Activated CD8-positive, alpha-beta memory T cell treated with anti-CD3 and anti-CD28 coated beads for 48 hours (primary cell): Measurements from ENCODE around the gene ZNF410.
A peak's percentile ranks its signal among the peaks of the same experiment; 100 is the strongest.

Source experiments
- DNase-seq, 3 experiments: peaks; one replicate each; pipeline ENCODE4 v3.0.0-alpha.2; 2020; ENCODE audit warnings: low read depth in 2 of 3, low spot score in 2 of 3

Gene ZNF410

DNA sequence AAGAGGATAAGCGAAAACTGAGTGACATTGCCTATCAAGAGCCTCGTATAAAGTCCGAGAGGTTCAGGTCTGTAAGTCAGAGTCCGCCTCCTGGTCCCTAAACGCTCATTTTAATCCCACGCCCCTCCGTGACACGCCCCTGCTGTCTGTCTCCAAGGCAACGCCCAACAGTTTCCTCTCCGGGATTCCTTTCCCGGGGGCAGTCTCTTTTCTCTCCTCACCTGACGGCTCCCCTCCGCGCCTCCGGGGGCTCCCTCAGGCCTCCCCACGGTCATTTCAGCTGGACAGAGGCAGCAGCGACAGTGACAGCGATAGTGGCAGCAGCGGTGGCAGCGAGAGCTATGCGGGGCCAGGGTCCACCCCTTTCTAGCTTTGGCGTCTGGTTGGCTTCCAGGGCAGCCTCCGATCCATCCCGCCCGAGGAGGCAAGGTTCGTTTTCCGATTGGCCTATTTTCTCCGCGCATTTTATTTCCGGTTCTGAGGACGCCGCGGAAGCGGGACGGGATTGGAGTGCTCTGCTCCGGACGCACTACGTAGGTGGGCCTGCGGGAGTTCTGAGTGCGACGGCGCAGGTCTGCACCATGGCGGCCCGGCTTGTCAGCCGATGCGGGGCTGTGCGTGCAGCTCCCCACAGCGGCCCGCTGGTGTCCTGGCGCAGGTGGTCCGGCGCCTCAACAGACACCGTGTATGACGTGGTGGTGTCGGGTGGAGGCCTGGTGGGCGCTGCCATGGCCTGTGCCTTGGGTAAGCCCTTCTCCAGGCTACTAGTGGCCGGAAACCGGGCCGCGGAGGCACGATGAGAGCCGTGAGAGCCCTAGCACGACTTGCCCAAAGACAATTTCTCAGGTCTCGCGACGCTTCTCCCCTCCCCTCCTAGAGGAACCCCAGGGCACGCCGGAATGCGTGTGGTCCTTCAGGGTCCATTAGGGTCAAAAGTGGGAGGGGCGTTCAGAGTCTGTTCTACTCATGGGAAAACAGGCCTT lies 63.4 kb downstream of the ZNF410 start, which contains the start of the genes COQ6 and FAM161B:
COQ6 (plus strand) TSS at position 551 of the 983 bp plus-strand sequence; CDS start at position 582, 31 bp downstream.
FAM161B (minus strand) TSS at position 343 of the 983 bp plus-strand sequence; CDS start at position 275, 68 bp downstream.
- DNase-seq: peak; percentile 68 to 86 (median 81)

DNA sequence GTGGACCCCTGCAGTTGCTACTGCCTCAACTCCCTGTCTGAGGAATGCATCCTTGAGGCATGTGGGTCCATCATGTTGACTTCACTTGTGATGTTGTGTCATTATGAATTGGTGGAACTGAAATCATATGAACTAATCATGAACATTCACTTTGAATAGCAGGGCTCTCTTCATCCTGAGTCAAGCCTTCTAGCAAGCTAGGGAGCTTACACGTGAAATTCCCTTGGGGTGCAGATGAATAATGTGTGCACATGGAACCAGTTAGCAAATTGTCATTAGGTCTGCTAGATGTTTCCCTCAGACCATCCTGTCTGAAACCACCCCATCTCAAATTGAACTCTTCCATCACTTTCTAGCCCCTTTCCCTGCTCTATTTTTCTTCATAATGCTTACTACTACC lies 67.1 kb downstream of the ZNF410 start:
- DNase-seq: no peak

DNA sequence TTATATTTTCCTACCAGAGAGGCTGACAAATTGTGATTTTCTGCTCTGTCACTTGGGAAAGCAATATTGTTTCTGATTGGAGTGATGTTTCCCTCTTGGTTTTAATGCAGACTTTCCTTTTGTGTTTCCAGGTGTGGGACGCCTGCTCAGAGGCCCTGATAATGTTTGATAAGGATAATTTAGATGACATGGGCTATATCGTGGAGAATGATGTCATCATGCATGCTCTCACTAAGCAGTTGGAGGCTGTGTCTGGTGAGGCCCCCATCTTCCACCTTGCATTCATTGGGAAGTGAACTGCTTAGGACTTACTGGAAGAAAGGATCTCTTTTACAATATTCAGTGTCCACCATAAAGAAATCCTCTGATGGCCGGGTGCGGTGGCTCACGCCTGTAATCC lies 69.0 kb downstream of the ZNF410 start:
- DNase-seq: no peak

DNA sequence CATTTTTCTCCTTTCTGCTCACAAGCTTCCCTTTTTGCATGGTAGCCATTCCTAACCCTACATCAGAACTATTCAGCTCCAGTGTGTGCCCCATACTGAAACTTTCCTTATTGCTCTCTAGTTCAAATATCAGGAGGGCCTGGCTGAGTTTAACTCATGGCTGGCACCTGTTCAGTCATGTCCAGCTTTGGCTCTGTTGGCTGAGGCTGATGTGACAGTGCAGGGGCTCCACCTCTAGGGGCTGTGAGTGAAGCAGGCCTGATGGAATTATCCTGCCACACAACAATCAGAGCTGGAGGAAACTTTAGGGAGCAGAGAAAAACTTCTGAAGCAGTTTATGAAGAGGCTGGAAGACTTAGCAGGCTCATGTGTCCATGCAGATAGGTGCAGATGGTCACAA lies 71.9 kb downstream of the ZNF410 start:
- DNase-seq: no peak

DNA sequence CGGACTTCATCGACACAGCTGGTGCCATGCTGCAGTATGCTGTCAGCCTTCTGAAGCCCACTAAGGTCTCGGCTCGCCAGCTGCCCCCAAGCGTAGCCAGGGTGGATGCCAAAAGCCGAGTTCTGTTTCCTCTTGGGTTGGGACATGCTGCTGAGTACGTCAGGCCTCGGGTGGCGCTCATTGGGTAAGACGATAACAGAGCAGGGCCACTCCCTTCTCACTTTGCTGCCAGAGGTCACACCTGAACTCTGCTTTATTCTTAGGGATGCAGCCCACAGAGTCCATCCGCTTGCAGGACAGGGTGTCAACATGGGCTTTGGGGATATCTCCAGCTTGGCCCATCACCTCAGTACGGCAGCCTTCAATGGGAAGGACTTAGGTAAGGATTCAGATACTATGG lies 74.5 kb downstream of the ZNF410 start:
- no peak for DNase-seq

DNA sequence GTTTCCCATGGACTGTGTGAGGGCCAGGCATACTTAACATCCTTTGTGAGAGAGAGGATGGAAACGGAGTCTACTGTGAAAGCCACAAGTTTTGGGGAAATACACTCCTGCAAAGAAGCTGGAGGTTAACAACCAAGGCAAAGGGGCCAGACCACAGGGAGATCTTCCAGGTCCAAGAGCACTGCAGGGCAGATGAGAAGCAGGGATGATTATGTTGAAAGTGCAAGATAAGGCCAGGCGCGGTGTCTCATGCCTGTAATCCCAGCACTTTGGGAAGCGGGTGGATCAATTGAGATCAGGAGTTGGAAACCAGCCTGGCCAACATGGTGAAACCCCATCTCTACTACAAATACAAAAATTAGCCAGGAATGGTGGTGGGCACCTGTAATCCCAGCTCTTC lies 78.6 kb downstream of the ZNF410 start:
- no peak for DNase-seq

DNA sequence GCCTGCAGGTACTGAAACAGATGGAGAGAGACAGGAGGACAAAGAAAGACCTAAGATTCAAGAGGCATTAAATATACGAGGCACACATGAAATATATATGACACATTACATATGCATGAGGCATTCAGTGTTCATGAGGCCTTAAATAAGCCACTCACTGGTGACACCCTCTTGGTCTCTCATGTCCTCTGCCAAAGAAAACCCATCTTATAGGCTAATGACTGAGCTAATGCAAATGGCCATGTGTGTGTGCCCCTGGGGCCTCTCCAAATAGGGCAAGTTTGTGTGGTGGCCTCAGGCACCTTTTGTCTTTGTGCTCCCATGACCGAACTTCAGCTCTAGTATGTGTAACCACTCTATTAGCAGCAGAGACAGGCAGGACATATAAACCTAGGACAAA lies 82.2 kb downstream of the ZNF410 start:
- DNase-seq: no peak

DNA sequence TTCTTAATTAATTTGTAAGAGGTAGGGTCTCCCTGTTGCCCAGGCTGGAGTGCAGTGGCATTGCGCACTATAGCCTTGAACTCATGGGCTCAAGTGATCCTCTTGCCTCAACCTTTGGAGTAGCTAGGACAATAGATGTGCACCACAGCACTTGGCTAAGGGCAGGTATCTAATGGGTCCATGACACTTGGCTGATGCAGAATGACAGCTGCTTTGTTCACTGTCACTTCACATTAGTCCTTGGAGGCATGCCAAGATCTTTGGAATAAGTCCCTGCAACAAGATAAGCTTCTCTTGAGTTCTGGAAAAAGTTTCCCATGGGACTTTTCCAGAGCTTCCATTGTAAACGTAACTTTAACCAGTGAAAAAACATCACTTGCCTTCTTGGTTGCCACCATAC lies 86.8 kb downstream of the ZNF410 start:
- DNase-seq: no peak

DNA sequence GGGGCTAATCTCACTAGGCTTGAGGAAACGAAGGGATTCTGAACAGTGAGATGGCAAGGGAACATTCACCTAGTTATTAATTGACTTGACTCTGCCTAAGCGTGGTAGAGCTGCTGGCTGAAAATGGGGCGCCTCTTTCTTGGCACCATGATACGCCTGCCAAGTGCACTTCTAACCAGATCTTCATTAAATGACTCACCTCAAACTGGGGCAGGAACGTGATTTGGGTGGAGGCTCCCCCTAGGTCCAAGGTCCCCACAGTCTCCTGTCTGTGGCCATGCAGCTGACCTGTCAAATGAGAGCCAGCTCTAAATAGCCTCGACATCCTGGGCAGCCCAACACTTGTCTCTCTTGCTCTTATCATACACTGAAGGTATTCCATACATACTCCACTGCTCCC lies 89.5 kb downstream of the ZNF410 start:
- no peak for DNase-seq

DNA sequence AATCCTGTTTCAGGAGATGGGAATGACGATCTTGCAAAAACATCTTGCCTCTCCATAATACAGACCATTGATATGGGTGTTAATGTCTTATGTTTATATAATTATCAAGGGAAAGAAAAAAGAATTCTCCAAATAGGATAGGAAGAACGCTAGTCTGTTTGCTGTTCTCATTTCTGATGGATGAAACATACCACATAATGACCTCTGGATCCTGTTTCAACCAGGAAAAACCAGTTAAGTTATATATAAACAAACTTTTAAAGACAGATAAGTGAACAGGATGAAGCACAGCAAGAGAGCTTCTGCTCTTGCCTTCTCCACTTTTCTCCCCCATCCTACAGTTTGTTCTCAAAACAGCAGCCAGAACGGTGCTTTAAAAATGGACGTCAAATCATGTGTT lies 91.2 kb downstream of the ZNF410 start:
- DNase-seq: no peak
